OCI-LY1 (cell line): Measurements from ENCODE around the gene RPP38.

ENCODE experiments used
- H2AFZ ChIP-seq: fragments of 200-600 bp; sonication (generic), shearing (Covaris generic); 2 replicates; pipeline ENCODE4 v1.6.0; 2014; ENCODE audit warnings: antibody characterized with exemption, mild to moderate bottlenecking, low read length
- H3F3A ChIP-seq: fragments of 200-600 bp; sonication (generic), shearing (Covaris generic); 2 replicates; pipeline ENCODE4 v1.6.0; 2014; ENCODE audit warnings: mild to moderate bottlenecking, antibody characterized with exemption, low read length, moderate library complexity; ENCODE audit not compliant: insufficient read depth
- H3K27ac ChIP-seq: fragments of 200-600 bp; sonication (generic); 2 replicates; pipeline ENCODE4 v1.5.1; 2014; ENCODE audit warnings: low read length, mixed run types, mild to moderate bottlenecking, low read depth; ENCODE audit not compliant: poor library complexity, severe bottlenecking
- H3K27me3 ChIP-seq: fragments of 200-600 bp; sonication (generic); 2 replicates; pipeline ENCODE4 v1.6.0; 2014; ENCODE audit warnings: antibody characterized with exemption, mild to moderate bottlenecking, low read length, moderate library complexity; ENCODE audit not compliant: insufficient read depth
- H3K36me3 ChIP-seq: fragments of 200-600 bp; sonication (generic); 2 replicates; pipeline ENCODE4 v1.6.1; 2014; ENCODE audit warnings: mild to moderate bottlenecking, antibody characterized with exemption, low read length, moderate library complexity, mixed read lengths; ENCODE audit not compliant: insufficient read depth
- H3K4me1 ChIP-seq: fragments of 200-600 bp; sonication (generic); 2 replicates; pipeline ENCODE4 v1.5.1; 2014; ENCODE audit warnings: mild to moderate bottlenecking, low read length, moderate library complexity; ENCODE audit not compliant: insufficient read depth, severe bottlenecking
- H3K4me2 ChIP-seq: fragments of 200-600 bp; sonication (generic), shearing (Covaris generic); 2 replicates; pipeline ENCODE4 v1.6.1; 2014; ENCODE audit warnings: low read length
- H3K4me3 ChIP-seq: fragments of 200-600 bp; sonication (generic); 2 replicates; pipeline ENCODE4 v1.5.1; 2014; ENCODE audit warnings: low read length, low read depth, mild to moderate bottlenecking, mixed read lengths; ENCODE audit not compliant: poor library complexity, severe bottlenecking
- H3K79me2 ChIP-seq: fragments of 200-600 bp; shearing (Covaris generic); 2 replicates; pipeline ENCODE4 v1.6.1; 2016; ENCODE audit warnings: mixed run types, low read length, mixed read lengths; ENCODE audit not compliant: insufficient read depth
- H3K9ac ChIP-seq: fragments of 200-600 bp; sonication (generic), shearing (Covaris generic); 2 replicates; pipeline ENCODE4 v1.6.1; 2014; ENCODE audit warnings: mild to moderate bottlenecking, low read length, mixed read lengths
- H3K9me2 ChIP-seq: fragments of 200-600 bp; sonication (generic), shearing (Covaris generic); 2 replicates; pipeline ENCODE4 v1.6.1; 2014; ENCODE audit warnings: low read depth, mild to moderate bottlenecking, low read length, mixed read lengths
- H3K9me3 ChIP-seq: fragments of 200-600 bp; shearing (Covaris generic); 2 replicates; pipeline ENCODE4 v1.6.1; 2014; ENCODE audit warnings: low read length, mixed read lengths
- H4K20me1 ChIP-seq: fragments of 200-600 bp; sonication (generic), shearing (Covaris generic); 2 replicates; pipeline ENCODE4 v1.6.0; 2016; ENCODE audit warnings: mild to moderate bottlenecking, low read length; ENCODE audit not compliant: insufficient read depth
- EZH2 ChIP-seq: fragments of 200-600 bp; sonication (generic), shearing (Covaris generic); IDR thresholded peaks from 2 replicates; pipeline ENCODE4 v1.8.0; 2017; ENCODE audit warnings: borderline replicate concordance, mixed run types, mild to moderate bottlenecking, antibody characterized with exemption, low read length, moderate library complexity, mixed read lengths
- TF ChIP-seq, protein P1 (sequence below): fragments of 200-600 bp; sonication (generic), shearing (Covaris generic); IDR thresholded peaks from 2 replicates; pipeline ENCODE4 v1.5.1; 2017; ENCODE audit warnings: mild to moderate bottlenecking, antibody characterized with exemption, low read length, moderate library complexity, mixed read lengths

The RPP38 gene, protein sequence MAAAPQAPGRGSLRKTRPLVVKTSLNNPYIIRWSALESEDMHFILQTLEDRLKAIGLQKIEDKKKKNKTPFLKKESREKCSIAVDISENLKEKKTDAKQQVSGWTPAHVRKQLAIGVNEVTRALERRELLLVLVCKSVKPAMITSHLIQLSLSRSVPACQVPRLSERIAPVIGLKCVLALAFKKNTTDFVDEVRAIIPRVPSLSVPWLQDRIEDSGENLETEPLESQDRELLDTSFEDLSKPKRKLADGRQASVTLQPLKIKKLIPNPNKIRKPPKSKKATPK

DNA sequence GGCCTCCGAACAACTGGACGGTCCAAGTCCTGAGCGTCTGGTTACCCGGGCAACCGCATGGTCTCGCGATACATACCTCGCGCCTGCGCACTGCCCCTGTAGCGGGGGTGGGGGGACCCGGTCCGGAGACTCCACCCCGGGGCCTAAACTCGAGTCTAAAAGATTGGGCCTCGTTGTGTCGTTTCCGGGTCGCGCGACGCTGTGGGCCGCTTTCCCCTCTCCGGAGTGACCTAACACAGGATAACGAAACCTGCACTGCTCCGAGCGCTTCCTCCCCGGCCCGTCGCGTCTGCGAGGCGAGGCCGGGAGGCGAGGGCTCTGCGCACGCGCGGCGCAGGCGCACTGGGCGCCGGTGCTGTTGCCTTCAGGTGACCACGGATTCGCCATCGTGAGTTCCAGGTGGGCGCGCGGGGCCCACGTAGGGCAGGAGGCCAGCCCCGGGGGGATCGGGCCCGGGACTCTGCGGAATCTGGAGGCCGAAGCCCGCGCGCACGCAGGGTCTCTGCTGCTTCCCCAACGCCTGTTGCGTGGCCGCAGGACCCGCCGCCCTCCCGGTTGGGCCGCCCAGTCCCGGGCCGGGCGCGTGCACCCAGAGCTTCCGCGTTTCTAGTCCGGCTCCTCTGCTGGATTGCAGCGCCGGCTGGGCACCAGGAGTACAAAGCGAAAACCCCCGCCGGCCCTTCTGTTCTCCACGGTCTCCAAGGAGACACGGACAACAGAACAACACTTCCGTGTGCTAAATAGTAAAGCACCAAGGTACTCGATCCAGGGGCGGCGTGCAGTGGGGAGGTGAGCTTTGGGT lies at the start of gene RPP38:
TSS of gene RPP38 (plus strand) at position 345 of the 802 bp plus-strand sequence. CDS start 5,960 bp downstream, outside the sequence.
- Histone ChIP-seq H4K20me1 (no peaks in the 10 kb centered on the region), H3K4me3 (peak within 1 kb of the TSS; percentile 80), H3K27me3 (no peaks in the 10 kb centered on the region), H3K36me3 (peaks cover 14% of the 10 kb centered on the region; the same call in 1 of the 2 replicates), H3K4me1 (peaks cover 18% of the 10 kb centered on the region), H3K27ac (peak within 1 kb of the TSS; percentile 86), H3K79me2 (peaks cover 24% of the 10 kb centered on the region), H3K9ac (peak within 1 kb of the TSS; percentile 84), H2AFZ (peak within 1 kb of the TSS; percentile 75), H3K4me2 (peak within 1 kb of the TSS; percentile 93), H3K9me3 (no peaks in the 10 kb centered on the region), H3F3A (no peaks in the 10 kb centered on the region), H3K9me2 (no peaks in the 10 kb centered on the region)
- TF ChIP-seq, protein P1, sequence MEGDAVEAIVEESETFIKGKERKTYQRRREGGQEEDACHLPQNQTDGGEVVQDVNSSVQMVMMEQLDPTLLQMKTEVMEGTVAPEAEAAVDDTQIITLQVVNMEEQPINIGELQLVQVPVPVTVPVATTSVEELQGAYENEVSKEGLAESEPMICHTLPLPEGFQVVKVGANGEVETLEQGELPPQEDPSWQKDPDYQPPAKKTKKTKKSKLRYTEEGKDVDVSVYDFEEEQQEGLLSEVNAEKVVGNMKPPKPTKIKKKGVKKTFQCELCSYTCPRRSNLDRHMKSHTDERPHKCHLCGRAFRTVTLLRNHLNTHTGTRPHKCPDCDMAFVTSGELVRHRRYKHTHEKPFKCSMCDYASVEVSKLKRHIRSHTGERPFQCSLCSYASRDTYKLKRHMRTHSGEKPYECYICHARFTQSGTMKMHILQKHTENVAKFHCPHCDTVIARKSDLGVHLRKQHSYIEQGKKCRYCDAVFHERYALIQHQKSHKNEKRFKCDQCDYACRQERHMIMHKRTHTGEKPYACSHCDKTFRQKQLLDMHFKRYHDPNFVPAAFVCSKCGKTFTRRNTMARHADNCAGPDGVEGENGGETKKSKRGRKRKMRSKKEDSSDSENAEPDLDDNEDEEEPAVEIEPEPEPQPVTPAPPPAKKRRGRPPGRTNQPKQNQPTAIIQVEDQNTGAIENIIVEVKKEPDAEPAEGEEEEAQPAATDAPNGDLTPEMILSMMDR = no peak
- TF ChIP-seq EZH2 = no peak

DNA sequence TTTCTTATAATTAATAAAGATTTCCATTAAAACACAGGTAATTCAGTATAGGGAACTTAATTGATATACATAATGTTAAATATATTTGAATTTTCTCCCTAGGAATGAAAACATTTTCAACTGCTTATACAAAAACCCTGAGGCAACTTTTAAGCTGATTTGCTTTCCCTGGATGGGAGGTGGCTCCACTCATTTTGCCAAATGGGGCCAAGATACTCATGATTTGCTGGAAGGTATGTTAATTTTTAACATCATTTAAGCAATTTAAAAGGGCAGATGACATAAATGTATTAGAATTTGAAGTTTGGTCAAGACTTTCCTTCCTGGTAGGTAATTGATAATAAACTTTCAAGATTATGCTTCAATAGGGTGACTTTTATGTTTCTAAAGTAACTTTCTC lies 47.6 kb upstream of the RPP38 start:
- Histone ChIP-seq H3K4me3 (no peak overlapping the region), H3K27me3 (no peaks in the 10 kb centered on the region), H3K36me3 (no peaks in the 10 kb centered on the region), H2AFZ (no peak overlapping the region), H3K9me2 (no peaks in the 10 kb centered on the region), H3K4me1 (no peaks in the 10 kb centered on the region), H3F3A (no peaks in the 10 kb centered on the region), H3K9me3 (no peaks in the 10 kb centered on the region), H4K20me1 (no peaks in the 10 kb centered on the region), H3K9ac (no peak overlapping the region), H3K79me2 (no peaks in the 10 kb centered on the region), H3K27ac (no peak overlapping the region), H3K4me2 (no peak overlapping the region)
- TF ChIP-seq, protein P1 = no peak
- no peak for TF ChIP-seq EZH2

DNA sequence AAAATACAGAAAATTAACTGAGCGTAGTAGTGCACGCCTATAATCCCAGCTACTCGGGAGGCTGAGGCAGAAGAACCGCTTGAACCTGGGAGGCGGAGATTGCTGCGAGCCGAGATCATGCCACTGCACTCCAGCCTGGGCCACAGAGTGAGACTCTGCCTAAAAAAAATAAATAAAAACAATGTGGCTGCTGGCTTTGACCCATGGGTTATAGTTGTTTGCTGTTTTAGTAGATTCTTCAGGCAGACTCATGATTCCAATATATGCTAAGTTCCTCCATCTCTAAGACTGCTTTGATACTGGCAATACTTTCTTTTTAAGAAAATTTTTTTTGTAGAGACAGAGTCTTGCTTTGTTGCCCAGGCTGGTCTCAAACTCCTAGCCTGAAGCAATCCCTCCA lies 45.0 kb upstream of the RPP38 start:
- TF ChIP-seq, protein P1 = no peak
- TF ChIP-seq EZH2 = no peak
- no peaks in the 10 kb centered on the region for H3K27me3 ChIP-seq
- H3K27ac ChIP-seq = no peak overlapping the region
- no peaks in the 10 kb centered on the region for H4K20me1 ChIP-seq
- no peaks in the 10 kb centered on the region for H3K4me1 ChIP-seq
- no peak overlapping the region for H2AFZ ChIP-seq
- no peaks in the 10 kb centered on the region for H3K36me3 ChIP-seq
- H3K9me2 ChIP-seq = no peaks in the 10 kb centered on the region
- no peaks in the 10 kb centered on the region for H3K9me3 ChIP-seq
- H3K4me3 ChIP-seq = no peak overlapping the region
- H3F3A ChIP-seq = no peaks in the 10 kb centered on the region
- no peak overlapping the region for H3K9ac ChIP-seq
- H3K79me2 ChIP-seq = no peaks in the 10 kb centered on the region
- no peak overlapping the region for H3K4me2 ChIP-seq
